ENCODE data around the gene ENOX1.

DNA sequence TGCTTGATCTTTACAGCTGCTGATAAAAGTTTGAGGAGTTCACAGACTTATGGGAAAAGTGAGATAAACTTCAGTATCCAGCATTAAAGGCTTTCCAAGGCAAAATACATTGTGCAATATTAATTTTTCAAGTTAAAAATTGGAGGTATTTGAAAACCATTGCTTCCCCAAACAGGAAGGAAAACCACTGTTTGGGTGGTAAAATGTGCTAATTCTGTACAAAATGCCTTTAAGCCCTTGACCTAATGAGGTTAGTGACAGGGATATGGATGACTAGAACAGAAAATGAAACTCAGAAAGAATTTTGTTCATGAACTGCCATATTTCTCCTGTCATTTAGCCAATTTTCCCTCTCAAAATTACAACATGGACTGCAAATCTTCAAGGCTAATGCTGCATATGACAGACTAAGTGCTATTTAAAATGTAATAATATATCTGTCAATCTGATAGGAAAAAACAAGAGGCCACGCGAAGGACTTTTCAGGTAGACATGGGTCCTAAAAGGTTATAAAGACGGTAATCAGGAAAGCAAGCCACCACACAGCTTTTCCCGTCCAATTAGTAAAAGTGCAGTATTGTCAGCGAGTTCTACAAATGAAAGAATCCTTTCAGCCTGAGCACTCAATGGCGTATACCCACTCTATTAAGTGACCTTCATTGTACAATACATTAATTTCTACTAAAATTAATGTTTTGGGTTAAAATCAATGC lies 212.8 kb downstream of the ENOX1 start:
- TF ChIP-seq EZH2 (IDR thresholded peaks at IDR 0.05), result no peak
- no peak for TF ChIP-seq POLR2AphosphoS5 (IDR thresholded peaks at IDR 0.05; ENCODE audit: borderline replicate concordance, low read depth, low read length)

Measured in SK-N-MC (cell line).